OCI-LY1 (cell line): ENCODE results near the gene PANX3.

Experiments
- H2AFZ ChIP-seq: fragments of 200-600 bp; sonication (generic), shearing (Covaris generic); 2 replicates; pipeline ENCODE4 v1.6.0; 2014; ENCODE audit warnings: antibody characterized with exemption, mild to moderate bottlenecking, low read length
- H3F3A ChIP-seq: fragments of 200-600 bp; sonication (generic), shearing (Covaris generic); 2 replicates; pipeline ENCODE4 v1.6.0; 2014; ENCODE audit warnings: mild to moderate bottlenecking, antibody characterized with exemption, low read length, moderate library complexity; ENCODE audit not compliant: insufficient read depth
- H3K27ac ChIP-seq: fragments of 200-600 bp; sonication (generic); 2 replicates; pipeline ENCODE4 v1.5.1; 2014; ENCODE audit warnings: low read length, mixed run types, mild to moderate bottlenecking, low read depth; ENCODE audit not compliant: poor library complexity, severe bottlenecking
- H3K27me3 ChIP-seq: fragments of 200-600 bp; sonication (generic); 2 replicates; pipeline ENCODE4 v1.6.0; 2014; ENCODE audit warnings: antibody characterized with exemption, mild to moderate bottlenecking, low read length, moderate library complexity; ENCODE audit not compliant: insufficient read depth
- H3K36me3 ChIP-seq: fragments of 200-600 bp; sonication (generic); 2 replicates; pipeline ENCODE4 v1.6.1; 2014; ENCODE audit warnings: mild to moderate bottlenecking, antibody characterized with exemption, low read length, moderate library complexity, mixed read lengths; ENCODE audit not compliant: insufficient read depth
- H3K4me1 ChIP-seq: fragments of 200-600 bp; sonication (generic); 2 replicates; pipeline ENCODE4 v1.5.1; 2014; ENCODE audit warnings: mild to moderate bottlenecking, low read length, moderate library complexity; ENCODE audit not compliant: insufficient read depth, severe bottlenecking
- H3K4me2 ChIP-seq: fragments of 200-600 bp; sonication (generic), shearing (Covaris generic); 2 replicates; pipeline ENCODE4 v1.6.1; 2014; ENCODE audit warnings: low read length
- H3K4me3 ChIP-seq: fragments of 200-600 bp; sonication (generic); 2 replicates; pipeline ENCODE4 v1.5.1; 2014; ENCODE audit warnings: low read length, low read depth, mild to moderate bottlenecking, mixed read lengths; ENCODE audit not compliant: poor library complexity, severe bottlenecking
- H3K79me2 ChIP-seq: fragments of 200-600 bp; shearing (Covaris generic); 2 replicates; pipeline ENCODE4 v1.6.1; 2016; ENCODE audit warnings: mixed run types, low read length, mixed read lengths; ENCODE audit not compliant: insufficient read depth
- H3K9ac ChIP-seq: fragments of 200-600 bp; sonication (generic), shearing (Covaris generic); 2 replicates; pipeline ENCODE4 v1.6.1; 2014; ENCODE audit warnings: mild to moderate bottlenecking, low read length, mixed read lengths
- H3K9me2 ChIP-seq: fragments of 200-600 bp; sonication (generic), shearing (Covaris generic); 2 replicates; pipeline ENCODE4 v1.6.1; 2014; ENCODE audit warnings: low read depth, mild to moderate bottlenecking, low read length, mixed read lengths
- H3K9me3 ChIP-seq: fragments of 200-600 bp; shearing (Covaris generic); 2 replicates; pipeline ENCODE4 v1.6.1; 2014; ENCODE audit warnings: low read length, mixed read lengths
- H4K20me1 ChIP-seq: fragments of 200-600 bp; sonication (generic), shearing (Covaris generic); 2 replicates; pipeline ENCODE4 v1.6.0; 2016; ENCODE audit warnings: mild to moderate bottlenecking, low read length; ENCODE audit not compliant: insufficient read depth
- EZH2 ChIP-seq: fragments of 200-600 bp; sonication (generic), shearing (Covaris generic); IDR thresholded peaks from 2 replicates; pipeline ENCODE4 v1.8.0; 2017; ENCODE audit warnings: borderline replicate concordance, mixed run types, mild to moderate bottlenecking, antibody characterized with exemption, low read length, moderate library complexity, mixed read lengths
- TF ChIP-seq, protein P1 (sequence below): fragments of 200-600 bp; sonication (generic), shearing (Covaris generic); IDR thresholded peaks from 2 replicates; pipeline ENCODE4 v1.5.1; 2017; ENCODE audit warnings: mild to moderate bottlenecking, antibody characterized with exemption, low read length, moderate library complexity, mixed read lengths

Gene PANX3

DNA sequence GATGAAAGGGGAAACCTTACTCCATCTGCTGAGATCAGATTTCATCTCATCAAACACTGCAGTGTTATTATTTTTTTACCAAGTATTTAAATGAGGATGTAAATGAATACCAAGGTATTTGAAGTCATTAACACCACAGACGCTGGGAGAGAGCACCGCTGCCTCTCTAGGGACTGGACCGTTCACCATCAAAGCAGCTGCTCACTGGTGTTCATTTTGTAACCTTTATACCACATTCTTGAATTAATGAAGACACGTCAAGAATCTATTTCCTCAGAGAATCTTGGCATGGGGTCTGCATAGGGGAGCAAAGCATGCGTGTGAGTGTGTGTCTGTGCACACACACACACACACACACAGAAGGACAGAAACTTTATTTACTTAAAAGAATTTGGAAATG is 46.7 kb downstream of the PANX3 start:
- H3K27me3 ChIP-seq = no peaks in the 10 kb centered on the region
- TF ChIP-seq, protein P1, sequence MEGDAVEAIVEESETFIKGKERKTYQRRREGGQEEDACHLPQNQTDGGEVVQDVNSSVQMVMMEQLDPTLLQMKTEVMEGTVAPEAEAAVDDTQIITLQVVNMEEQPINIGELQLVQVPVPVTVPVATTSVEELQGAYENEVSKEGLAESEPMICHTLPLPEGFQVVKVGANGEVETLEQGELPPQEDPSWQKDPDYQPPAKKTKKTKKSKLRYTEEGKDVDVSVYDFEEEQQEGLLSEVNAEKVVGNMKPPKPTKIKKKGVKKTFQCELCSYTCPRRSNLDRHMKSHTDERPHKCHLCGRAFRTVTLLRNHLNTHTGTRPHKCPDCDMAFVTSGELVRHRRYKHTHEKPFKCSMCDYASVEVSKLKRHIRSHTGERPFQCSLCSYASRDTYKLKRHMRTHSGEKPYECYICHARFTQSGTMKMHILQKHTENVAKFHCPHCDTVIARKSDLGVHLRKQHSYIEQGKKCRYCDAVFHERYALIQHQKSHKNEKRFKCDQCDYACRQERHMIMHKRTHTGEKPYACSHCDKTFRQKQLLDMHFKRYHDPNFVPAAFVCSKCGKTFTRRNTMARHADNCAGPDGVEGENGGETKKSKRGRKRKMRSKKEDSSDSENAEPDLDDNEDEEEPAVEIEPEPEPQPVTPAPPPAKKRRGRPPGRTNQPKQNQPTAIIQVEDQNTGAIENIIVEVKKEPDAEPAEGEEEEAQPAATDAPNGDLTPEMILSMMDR = no peak
- no peak for TF ChIP-seq EZH2
- H3K4me2 ChIP-seq = no peak overlapping the region
- H3F3A ChIP-seq = no peaks in the 10 kb centered on the region
- H3K9me3 ChIP-seq = no peaks in the 10 kb centered on the region
- no peaks in the 10 kb centered on the region for H3K4me1 ChIP-seq
- H3K27ac ChIP-seq = no peak overlapping the region
- H3K36me3 ChIP-seq = no peaks in the 10 kb centered on the region
- H3K9me2 ChIP-seq = no peaks in the 10 kb centered on the region
- no peak overlapping the region for H3K4me3 ChIP-seq
- H3K79me2 ChIP-seq = no peaks in the 10 kb centered on the region
- no peak overlapping the region for H2AFZ ChIP-seq
- H3K9ac ChIP-seq = no peak overlapping the region
- H4K20me1 ChIP-seq = no peaks in the 10 kb centered on the region

DNA sequence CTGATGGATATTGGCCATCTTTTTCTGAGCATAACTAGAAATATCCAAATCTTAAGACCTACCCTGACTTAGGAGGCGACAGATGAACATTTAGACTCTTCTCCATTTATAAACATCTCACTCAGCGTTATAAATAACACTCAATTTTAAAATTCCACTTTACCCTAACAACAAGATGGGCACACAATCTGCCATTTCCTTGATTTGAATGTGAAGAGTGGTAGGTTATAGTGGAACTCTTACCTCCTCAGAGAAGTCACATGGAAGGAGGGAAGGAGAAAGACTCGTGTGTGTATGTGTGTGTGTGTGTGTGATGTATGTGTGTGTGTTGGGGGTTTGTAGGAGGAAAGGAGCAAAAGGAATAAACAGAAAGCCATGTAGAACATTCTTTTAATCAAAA is 47.3 kb downstream of the PANX3 start:
- Histone ChIP-seq H3K4me2 (no peak overlapping the region), H3F3A (no peaks in the 10 kb centered on the region), H3K4me1 (no peaks in the 10 kb centered on the region), H3K27ac (no peak overlapping the region), H4K20me1 (no peaks in the 10 kb centered on the region), H3K36me3 (no peaks in the 10 kb centered on the region), H3K9ac (no peak overlapping the region), H2AFZ (no peak overlapping the region), H3K4me3 (no peak overlapping the region), H3K27me3 (no peaks in the 10 kb centered on the region), H3K9me2 (no peaks in the 10 kb centered on the region), H3K9me3 (no peaks in the 10 kb centered on the region), H3K79me2 (no peaks in the 10 kb centered on the region)
- TF ChIP-seq EZH2 = no peak
- TF ChIP-seq, protein P1 = no peak

GRCh38 chr11:124658986-124659385 is 47.8 kb downstream of the PANX3 start:
- H3K79me2 ChIP-seq = no peaks in the 10 kb centered on the region
- H2AFZ ChIP-seq = no peak overlapping the region
- H3K9ac ChIP-seq = no peak overlapping the region
- no peaks in the 10 kb centered on the region for H3K27me3 ChIP-seq
- no peaks in the 10 kb centered on the region for H3K36me3 ChIP-seq
- no peaks in the 10 kb centered on the region for H3K9me2 ChIP-seq
- H3K4me3 ChIP-seq = no peak overlapping the region
- H3K4me1 ChIP-seq = no peaks in the 10 kb centered on the region
- no peaks in the 10 kb centered on the region for H3F3A ChIP-seq
- no peak overlapping the region for H3K4me2 ChIP-seq
- no peak overlapping the region for H3K27ac ChIP-seq
- no peak for TF ChIP-seq EZH2
- TF ChIP-seq, protein P1 = no peak
- H3K9me3 ChIP-seq = no peaks in the 10 kb centered on the region
- H4K20me1 ChIP-seq = no peaks in the 10 kb centered on the region
